K562 (cell line): Measurements from ENCODE around the gene AGPAT2. TPM values are rescaled to one million over a fixed set of nuclear protein-coding genes. Genes with fewer than 3 reads are reported as not detected.
A peak's percentile ranks its signal among the peaks of the same experiment; 100 is the strongest.
"Not testable (repeated sequence)": the region's sequence is repeated elsewhere in the genome, so short reads cannot be mapped to it uniquely, and the experiment has no call there.

Experiments used
- ATAC-seq: fragments of 200-7000 bp; cut with Tn5 transposase; 3 replicates; pipeline ENCODE4 v1.9.1; 2020; ENCODE audit warnings: moderate library complexity
- BruUV-seq: library from RNA; stranded (reverse); fragments of 400-500 nt; replicated peaks from 2 replicates; lab custom pipeline; 2021; lab: Mats Ljungman, UMichigan
- CTCF ChIA-PET: fragments of 300-600 bp; formaldehyde crosslinking; extraction: SDS; loops from one replicate; lab custom pipeline; 2021; ENCODE audit warnings: low intra/inter-chr PET ratio; lab: Yijun Ruan, JAX
- POLR2A ChIA-PET: fragments of 300-600, 350-650 bp; sonication (Branson Sonifier 250); formaldehyde crosslinking; extraction: SDS; loops from one replicate; lab custom pipeline; 2021; ENCODE audit warnings: antibody characterized with exemption, inconsistent platforms; lab: Yijun Ruan, JAX
- DNase-seq, 4 experiments: peaks; one replicate each; pipeline versions ENCODE4 v3.0.0 to v3.0.0-alpha.2; 2011 to 2018; ENCODE audit warnings: low spot score in 3 of 4, mixed read lengths in 3 of 4; ENCODE audit errors: extremely low read depth in 1 of 4
- FAIRE-seq: peaks from 2 replicates; lab custom pipeline; 2011; peaks lifted over from hg19 to GRCh38; lab: Jason Lieb, UNC
- H2AFZ ChIP-seq: 2 replicates; pipeline ENCODE4 v1.6.0; 2011; ENCODE audit warnings: low read depth, low read length, control low read depth, inconsistent platforms
- H3K27ac ChIP-seq: fragments of 200-600 bp; 3 replicates; pipeline ENCODE4 v1.8.0; 2011; ENCODE audit warnings: low read depth, mild to moderate bottlenecking, control low read depth, inconsistent platforms, low read length, moderate library complexity, mixed read lengths; ENCODE audit errors: extremely low read depth
- H3K27me3 ChIP-seq, 2 experiments: fragments of 300-600 bp in 1 of 2; 2 replicates in 1 of 2; 3 replicates in 1 of 2; pipeline versions ENCODE4 v1.6.0 to v1.8.0; 2011; ENCODE audit warnings: inconsistent platforms in 2 of 2, low read length in 2 of 2, mild to moderate bottlenecking in 1 of 2, mixed read lengths in 1 of 2, moderate library complexity in 1 of 2; ENCODE audit not compliant: control insufficient read depth in 2 of 2, insufficient read depth in 2 of 2
- H3K36me3 ChIP-seq: fragments of 300-600 bp; 3 replicates; pipeline ENCODE4 v1.8.0; 2011; ENCODE audit warnings: mild to moderate bottlenecking, low read length, inconsistent platforms; ENCODE audit not compliant: control insufficient read depth, insufficient read depth
- H3K4me1 ChIP-seq, 2 experiments: fragments of 200-600 bp in 1 of 2; replicated peaks in 1 of 2; 2 replicates in 1 of 2; 3 replicates in 1 of 2; pipeline versions ENCODE4 v1.5.1 to v1.8.0; 2011; ENCODE audit warnings: inconsistent platforms in 2 of 2, low read length in 2 of 2, mild to moderate bottlenecking in 1 of 2, mixed read lengths in 1 of 2, moderate library complexity in 1 of 2; ENCODE audit not compliant: control insufficient read depth in 2 of 2, insufficient read depth in 2 of 2
- H3K4me2 ChIP-seq: 2 replicates; pipeline ENCODE4 v1.6.1; 2011; ENCODE audit warnings: low read length, control low read depth, inconsistent platforms, mixed read lengths; ENCODE audit not compliant: insufficient read depth
- H3K4me3 ChIP-seq: fragments of 200-600 bp; sonication (generic), shearing (Covaris generic); 2 replicates; pipeline ENCODE4 v1.5.1; 2016; ENCODE audit warnings: control low read depth, inconsistent platforms
- H3K79me2 ChIP-seq: fragments of 200-600 bp; 3 replicates; pipeline ENCODE4 v1.8.0; 2011; ENCODE audit warnings: low read length, inconsistent platforms; ENCODE audit not compliant: control insufficient read depth, insufficient read depth
- H3K9ac ChIP-seq, 2 experiments: 2 replicates each; pipeline versions ENCODE4 v1.6.0 to v1.6.1; 2011; ENCODE audit warnings: low read depth in 2 of 2, low read length in 2 of 2, control low read depth in 1 of 2, inconsistent platforms in 1 of 2, mild to moderate bottlenecking in 1 of 2, mixed read lengths in 1 of 2; ENCODE audit not compliant: insufficient read depth in 1 of 2
- H3K9me1 ChIP-seq: one replicate; pipeline ENCODE4 v1.6.0; 2011; ENCODE audit warnings: inconsistent platforms, mild to moderate bottlenecking, low read length, moderate library complexity; ENCODE audit not compliant: control insufficient read depth, insufficient read depth
- H3K9me3 ChIP-seq: replicated peaks from 2 replicates; pipeline ENCODE4 v1.5.1; 2011; ENCODE audit warnings: low read depth, low read length, inconsistent platforms; ENCODE audit not compliant: control insufficient read depth, insufficient read depth
- H4K20me1 ChIP-seq: replicated peaks from 2 replicates; pipeline ENCODE4 v1.6.1; 2011; ENCODE audit warnings: low read length, inconsistent platforms, mixed read lengths; ENCODE audit not compliant: control insufficient read depth, insufficient read depth
- SMAD4 ChIP-seq: fragments of 250-450 bp; sonication (Bioruptor Pico); conservative IDR thresholded peaks from 2 replicates; pipeline ENCODE4 v1.8.0; 2021; ENCODE audit warnings: inconsistent platforms, mild to moderate bottlenecking, moderate library complexity
- ZBTB33 ChIP-seq: sonication (generic); formaldehyde crosslinking; IDR thresholded peaks from 2 replicates; pipeline ENCODE4 v1.8.1; 2023; ENCODE audit warnings: mild to moderate bottlenecking, missing genetic modification reagents
- WGBS: fragments of 100-300 bp; shearing (Covaris generic); methylation state at CpG from one replicate; pipeline ENCODE4 v1.1.6; 2016; ENCODE audit warnings: low coverage, mixed read lengths; ENCODE audit not compliant: insufficient coverage; ENCODE audit errors: missing lambda C conversion rate; 5-methylcytosine and 5-hydroxymethylcytosine counted together
- in situ Hi-C: fragments of 300-500 bp; cut with MboI; formaldehyde crosslinking; loops from 4 replicates; pipeline ENCODE4 v1.15.0; 2018; ENCODE audit warnings: inconsistent platforms, mixed read lengths
- intact Hi-C: fragments of 100-400 bp; cut with micrococcal nuclease; formaldehyde crosslinking; loops from 2 replicates; pipeline ENCODE4 v1.14.2; 2022
- polyA plus RNA-seq, 8 experiments: library from polyadenylated mRNA; depleted of rRNA in 4 of 8; stranded (reverse) in 5 of 8; unstranded in 3 of 8; fragments of >200 nt; fragmentation: Nextera tagmentation in 2 of 8; fragmentation: Illumina TruSeq in 1 of 8; extraction: Ambion mirVana in 2 of 8; extraction: Trizol in 1 of 8; gene quantifications; 2 replicates each; pipeline versions ENCODE4 v1.2.1 to v1.2.3, GENCODE V29; 2011 to 2014; ENCODE audit warnings: inconsistent platforms in 1 of 8, missing spikeins in 1 of 8
- total RNA-seq, 7 experiments: library from RNA; depleted of rRNA in 6 of 7; stranded (reverse); fragments of >200 nt in 6 of 7; fragmentation: Illumina TruSeq in 2 of 7; extraction: Trizol in 2 of 7; gene quantifications; 2 replicates each; pipeline versions ENCODE4 v1.2.1 to v1.2.3, GENCODE V29; 2011 to 2021; ENCODE audit warnings: low replicate concordance in 1 of 7

AGPAT2 gene
- total and polyA plus RNA-seq, 9 of the 15 experiments (the other 6 are each of a cell fraction or from before 2014, with no cell fraction given) = 0.13 to 54.5 (median 23.9) TPM

GRCh38 chr9:136632491-136633106 is 54.7 kb downstream of the AGPAT2 start:
- H3K9ac ChIP-seq, H3K4me2 ChIP-seq, H3K9me1 ChIP-seq, ATAC-seq, H4K20me1 ChIP-seq, H3K79me2 ChIP-seq, H3K36me3 ChIP-seq, DNase-seq, H3K27ac ChIP-seq, FAIRE-seq, H3K27me3 ChIP-seq, H2AFZ ChIP-seq, H3K9me3 ChIP-seq, BruUV-seq, intact Hi-C loops, H3K4me3 ChIP-seq: not testable (repeated sequence)
- TF ChIP-seq ZBTB33 (CRISPR knock-in tag) (peak; percentile 15; the same call in 1 of the 2 replicates), SMAD4 (CRISPR knock-in tag) (peak; percentile 68)
- H3K4me1 ChIP-seq = peaks cover 0 to 39% of the 10 kb centered on the region in 2 experiments; a peak in 3 of 5 replicates
- ChIA-PET CTCF (interaction anchor here (0.6 to 3.8 kb wide), 2 partner anchors 146 to 254 kb away, joined by 4 to 154 read pairs; no protein-coding TSS in a partner anchor), POLR2A (interaction anchor here (1.4 kb wide), 1 partner anchor 147 kb away, joined by 9 read pairs; no protein-coding TSS in a partner anchor)
- in situ Hi-C loops = loop anchor here (25.0 kb wide), 1 partner anchor 295 kb away; the partner anchor contains the start of gene GPSM1
- 49% methylated on average over 32 of the region's 36 CpGs for WGBS

GRCh38 chr9:136632072-136632471 is 55.2 kb downstream of the AGPAT2 start:
- POLR2A ChIA-PET = interaction anchor here (1.0 to 1.4 kb wide), 4 partner anchors 96 to 158 kb away, joined by 3 to 9 read pairs (median 4); no protein-coding TSS in a partner anchor

More at GRCh38 chr9:136632072-136632471, 55.2 kb downstream of the AGPAT2 start:
- H3K4me3 ChIP-seq, H4K20me1 ChIP-seq, H3K9me3 ChIP-seq, DNase-seq, intact Hi-C loops, ATAC-seq, H2AFZ ChIP-seq, FAIRE-seq, H3K79me2 ChIP-seq, H3K9me1 ChIP-seq, H3K27me3 ChIP-seq, H3K27ac ChIP-seq, H3K9ac ChIP-seq, BruUV-seq, H3K36me3 ChIP-seq, H3K4me2 ChIP-seq: not testable (repeated sequence)
- CTCF ChIA-PET = interaction anchor here (0.6 to 3.8 kb wide), 4 partner anchors 145 to 293 kb away, joined by 3 to 154 read pairs (median 3); partner anchors contain the start of gene SNAPC4
- 12% methylated on average over 3 of the region's 13 CpGs for WGBS
- in situ Hi-C loops = loop anchor here (25.0 kb wide), 1 partner anchor 295 kb away; the partner anchor contains the start of gene GPSM1
- H3K4me1 ChIP-seq = peaks cover 0 to 44% of the 10 kb centered on the region in 2 experiments; a peak in 4 of 5 replicates
